ENCODE measurements around the gene ZC3H4.

Gene ZC3H4

GRCh38 chr19:47044946-47045866 is 68.4 kb downstream of the ZC3H4 start:
- no peak for DNase-seq

GRCh38 chr19:47040869-47041268 is 72.7 kb downstream of the ZC3H4 start:
- no peak for DNase-seq

GRCh38 chr19:47039239-47039874 is 74.2 kb downstream of the ZC3H4 start:
- DNase-seq, result no peak

- DNase-seq, result no peak
These were observed 75.8 kb downstream of the ZC3H4 start for GRCh38 chr19:47037766-47038165.

GRCh38 chr19:47036097-47036651 is 77.4 kb downstream of the ZC3H4 start:
- no peak for DNase-seq

GRCh38 chr19:47035127-47036096 is 78.2 kb downstream of the ZC3H4 start:
- DNase-seq, result peak; percentile 93 to 97

GRCh38 chr19:47032171-47032811 is 81.3 kb downstream of the ZC3H4 start:
- peak; percentile 62 to 64 for DNase-seq

GRCh38 chr19:47028195-47028601 is 85.4 kb downstream of the ZC3H4 start:
- no peak for DNase-seq

- DNase-seq, result no peak
These were observed 85.9 kb downstream of the ZC3H4 start for GRCh38 chr19:47027586-47028088.

GRCh38 chr19:47026889-47027288 is 86.7 kb downstream of the ZC3H4 start:
- DNase-seq, result no peak

- DNase-seq, result no peak
These were observed 87.4 kb downstream of the ZC3H4 start for GRCh38 chr19:47026156-47026555.

GRCh38 chr19:47024502-47024901 is 89.1 kb downstream of the ZC3H4 start:
- no peak for DNase-seq

GRCh38 chr19:47023448-47023794 is 90.2 kb downstream of the ZC3H4 start:
- DNase-seq, result no peak

GRCh38 chr19:47022541-47023447 is 90.8 kb downstream of the ZC3H4 start:
- no peak for DNase-seq

- DNase-seq, result no peak
These were observed 91.4 kb downstream of the ZC3H4 start for GRCh38 chr19:47022140-47022536.

GRCh38 chr19:47021536-47022139 is 91.9 kb downstream of the ZC3H4 start:
- no peak for DNase-seq

- no peak for DNase-seq
These were observed 92.5 kb downstream of the ZC3H4 start for GRCh38 chr19:47020992-47021496.

GRCh38 chr19:47020132-47020805 is 93.3 kb downstream of the ZC3H4 start:
- DNase-seq, result no peak

GRCh38 chr19:47019431-47020041 is 94.0 kb downstream of the ZC3H4 start, which contains the start of gene NPAS1:
Gene NPAS1 (plus strand): TSS chr19:47019837. CDS start chr19:47021048, 1,211 bp downstream.
- no peak for DNase-seq
